CD4-positive, alpha-beta T cell treated with Interleukin-15 for 4 hours (primary cell): Measurements from ENCODE around the gene PTPRM.

Source experiments
- DNase-seq: peaks from one replicate; pipeline ENCODE4 v3.0.0-alpha.2; 2020; ENCODE audit warnings: low spot score

Gene PTPRM

DNA sequence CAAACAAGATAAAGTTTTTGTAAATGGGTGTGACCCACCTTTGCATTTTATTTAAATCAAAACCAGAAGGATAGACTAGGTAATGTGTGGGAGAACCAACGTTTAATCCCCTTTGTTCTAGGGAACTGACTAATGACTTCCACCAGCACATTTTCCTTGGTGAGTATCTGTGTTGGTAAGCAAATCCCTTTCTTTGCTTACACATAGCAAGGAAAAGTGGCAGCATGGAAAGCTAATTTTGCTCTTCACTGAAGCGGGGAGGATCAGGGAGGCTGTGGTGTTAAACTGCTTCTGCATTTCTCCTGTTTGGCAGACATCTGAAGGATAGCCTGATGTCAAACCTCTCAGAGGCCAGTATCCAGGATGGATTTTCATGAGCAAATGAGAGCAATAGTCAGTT is 331.1 kb downstream of the PTPRM start:
- no peak for DNase-seq

DNA sequence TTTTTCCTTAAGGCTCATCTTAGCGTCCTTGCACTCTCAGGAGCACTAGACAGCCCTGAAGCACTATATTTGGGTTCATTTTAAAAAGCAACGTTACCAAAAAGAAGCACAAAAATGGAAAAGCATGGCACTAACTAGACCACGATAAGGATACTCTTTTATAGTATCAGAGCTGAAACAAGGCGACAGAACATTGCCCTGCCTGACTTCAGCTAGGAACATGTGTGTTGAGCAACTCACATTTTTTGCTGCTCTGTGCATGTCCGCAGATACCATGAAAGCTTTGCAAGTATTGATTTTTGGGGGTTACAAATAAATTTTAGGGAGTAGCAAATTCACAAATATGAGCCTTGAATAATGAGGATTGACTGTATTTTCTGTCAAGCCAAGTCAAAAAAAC is 332.0 kb downstream of the PTPRM start:
- DNase-seq: no peak

DNA sequence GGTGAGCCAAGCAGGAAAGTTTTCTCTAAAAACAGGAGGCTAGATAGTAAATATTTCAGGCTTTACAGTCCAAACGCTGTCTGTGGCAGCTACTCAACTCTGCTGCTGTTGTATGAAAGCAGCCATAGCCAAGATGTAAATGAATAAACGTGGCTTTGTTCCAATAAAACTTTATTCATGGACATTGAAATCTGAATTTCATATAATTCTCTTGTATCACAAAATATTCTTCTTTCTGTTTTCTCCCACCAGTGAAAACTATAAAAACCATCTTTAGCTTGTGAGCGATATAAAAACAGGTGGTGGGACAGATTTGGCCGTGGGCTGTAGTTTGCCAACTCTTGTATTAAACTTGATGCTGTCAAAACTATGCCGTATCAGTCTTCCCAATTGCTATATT is 333.0 kb downstream of the PTPRM start:
- DNase-seq: no peak

GRCh38 chr18:7901657-7902056 is 334.5 kb downstream of the PTPRM start:
- no peak for DNase-seq

DNA sequence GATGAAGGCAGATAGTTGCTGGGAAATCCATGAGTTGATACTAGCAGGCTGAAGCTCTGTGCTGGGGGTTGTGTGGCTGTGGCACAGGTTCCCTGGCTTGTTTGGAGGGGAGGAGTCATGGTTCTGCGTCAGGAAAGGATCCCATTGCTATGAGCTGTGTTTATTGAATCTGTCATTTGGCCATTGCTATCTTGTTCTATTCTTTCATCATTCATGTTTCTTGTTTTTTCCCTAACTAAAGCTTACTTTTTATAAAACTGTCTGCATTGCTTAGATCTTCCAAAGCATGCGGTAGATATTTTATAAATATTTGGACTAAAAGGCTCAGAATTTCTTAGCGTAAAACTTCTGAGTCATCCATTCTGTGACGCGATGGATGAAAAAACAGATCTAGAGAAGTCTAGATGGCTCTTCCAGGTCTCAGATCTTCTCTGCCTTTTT is 335.3 kb downstream of the PTPRM start:
- DNase-seq: no peak

- DNase-seq: no peak
Measured at GRCh38 chr18:7904529-7904928, 337.4 kb downstream of the PTPRM start.

DNA sequence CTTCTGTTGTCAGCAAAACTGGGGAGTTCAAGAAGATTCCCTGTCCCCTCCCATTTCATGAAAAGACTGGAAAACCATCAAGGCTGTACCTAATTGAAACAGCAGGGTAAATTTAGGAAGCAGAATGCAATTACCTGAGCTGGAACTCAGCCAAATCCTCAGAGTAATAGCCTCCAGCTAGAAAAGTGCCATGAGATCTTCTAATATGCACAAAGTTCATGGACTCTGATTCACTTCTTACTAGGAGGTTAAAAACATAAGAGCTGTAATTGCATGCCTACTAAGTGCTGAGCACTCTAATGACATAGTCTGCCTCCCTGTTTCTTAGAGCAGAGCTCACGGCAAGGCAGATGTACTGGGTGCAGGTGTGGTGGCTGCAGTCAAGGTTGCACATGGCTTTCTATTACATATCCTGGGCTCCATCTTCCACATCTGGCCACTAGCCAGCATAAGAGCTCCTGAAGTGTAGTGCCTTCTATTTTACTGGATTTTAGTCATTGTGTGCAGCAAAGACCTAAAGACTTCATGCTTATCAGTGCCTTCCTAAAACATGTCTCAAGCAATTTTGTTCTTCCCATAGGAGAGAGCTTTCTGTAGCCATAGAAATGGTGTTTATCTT is 341.7 kb downstream of the PTPRM start:
- no peak for DNase-seq

GRCh38 chr18:7914834-7915670 is 347.9 kb downstream of the PTPRM start:
- no peak for DNase-seq

GRCh38 chr18:7918701-7919100 is 351.6 kb downstream of the PTPRM start:
- DNase-seq: no peak

GRCh38 chr18:7919565-7919964 is 352.4 kb downstream of the PTPRM start:
- DNase-seq: no peak

DNA sequence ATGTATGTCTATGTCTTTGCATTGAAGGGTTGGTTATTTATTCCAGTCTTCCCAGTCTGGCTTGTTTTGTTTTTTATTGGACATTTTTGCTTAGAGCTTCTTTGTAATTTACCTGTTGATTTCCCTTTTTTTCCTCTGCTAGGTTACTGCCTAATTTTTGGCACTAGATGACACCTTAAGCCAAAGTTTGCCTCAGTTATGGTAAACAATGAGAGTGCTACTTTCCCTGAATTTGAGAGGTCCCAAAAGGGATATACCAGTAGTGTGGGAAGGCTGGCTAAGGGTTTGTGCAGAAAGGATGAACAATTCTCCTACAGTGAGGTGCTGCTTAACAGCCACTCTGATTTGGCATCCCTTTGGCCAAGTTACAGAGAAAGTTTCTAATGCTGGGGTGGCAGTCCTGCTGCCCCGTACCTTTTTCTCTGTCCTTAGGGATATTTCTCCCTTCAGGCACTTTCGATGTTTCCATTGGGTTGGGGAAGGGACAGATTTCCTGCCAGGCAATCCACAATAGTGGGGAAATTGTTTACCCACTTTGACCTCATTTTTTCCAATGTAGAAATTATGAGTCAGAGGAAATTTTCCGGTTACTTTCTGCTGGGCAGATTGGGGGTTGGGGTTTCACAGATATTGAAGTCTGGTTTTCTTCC is 354.9 kb downstream of the PTPRM start:
- no peak for DNase-seq

GRCh38 chr18:7923105-7923504 is 356.0 kb downstream of the PTPRM start:
- no peak for DNase-seq

DNA sequence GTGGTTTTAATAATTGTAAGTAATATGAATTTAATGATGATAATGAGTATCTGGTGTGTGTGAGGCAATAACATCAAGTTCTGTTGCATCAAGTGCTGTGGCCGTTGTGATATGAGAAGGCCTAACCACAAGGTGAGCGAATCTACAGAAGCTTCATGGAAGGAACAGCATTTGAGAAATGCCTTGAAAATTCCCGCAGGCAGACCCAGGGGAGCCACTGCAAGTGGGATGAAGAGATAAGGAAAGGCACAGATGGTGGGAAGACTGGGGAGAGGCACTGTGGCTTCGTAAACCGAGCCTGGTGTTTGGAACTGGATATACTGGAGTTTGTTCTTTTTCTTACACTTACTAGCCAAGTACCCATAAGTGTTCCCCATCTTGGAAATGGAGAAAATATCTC is 357.5 kb downstream of the PTPRM start:
- DNase-seq: no peak

GRCh38 chr18:7926526-7926925 is 359.4 kb downstream of the PTPRM start:
- no peak for DNase-seq

DNA sequence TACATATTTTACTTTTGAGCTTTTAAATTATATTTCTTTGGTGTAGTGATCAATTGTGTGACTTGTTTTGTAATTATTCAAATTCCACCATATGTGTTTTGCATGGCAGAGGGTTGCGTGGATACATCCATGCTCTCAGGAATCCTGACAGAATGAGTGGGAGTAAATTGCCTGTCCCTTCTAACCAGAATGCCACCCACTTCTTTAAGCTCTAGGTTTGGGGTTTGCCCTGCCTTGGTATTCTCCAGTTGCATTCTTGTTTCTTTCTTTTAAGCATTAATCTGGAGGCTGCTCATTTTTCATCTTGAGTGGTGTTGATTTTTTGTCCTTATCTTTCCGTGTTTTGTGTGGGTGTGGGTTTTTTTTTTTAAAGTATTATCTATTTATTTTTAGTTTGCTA is 360.0 kb downstream of the PTPRM start:
- no peak for DNase-seq

DNA sequence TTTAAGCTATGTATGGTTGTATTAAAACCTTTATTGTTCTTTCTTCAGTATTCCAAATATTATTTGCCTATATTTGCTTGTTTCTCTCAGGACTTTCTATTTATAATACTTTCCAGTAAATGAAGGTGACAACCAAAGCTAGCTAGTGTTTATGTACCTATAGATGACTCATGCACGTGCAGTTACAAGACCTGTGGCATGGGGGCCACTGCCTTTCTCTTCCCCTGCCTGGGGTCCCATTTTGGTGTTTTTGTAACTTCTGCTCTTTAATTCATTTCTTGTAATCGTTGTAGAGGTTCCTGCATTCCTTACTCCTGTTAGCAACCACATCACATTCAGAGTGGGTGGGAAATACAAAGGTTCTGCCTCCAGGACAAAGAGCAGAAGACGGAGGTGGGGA is 364.6 kb downstream of the PTPRM start:
- no peak for DNase-seq

- no peak for DNase-seq
Measured at GRCh38 chr18:7937268-7937667, 370.2 kb downstream of the PTPRM start.

DNA sequence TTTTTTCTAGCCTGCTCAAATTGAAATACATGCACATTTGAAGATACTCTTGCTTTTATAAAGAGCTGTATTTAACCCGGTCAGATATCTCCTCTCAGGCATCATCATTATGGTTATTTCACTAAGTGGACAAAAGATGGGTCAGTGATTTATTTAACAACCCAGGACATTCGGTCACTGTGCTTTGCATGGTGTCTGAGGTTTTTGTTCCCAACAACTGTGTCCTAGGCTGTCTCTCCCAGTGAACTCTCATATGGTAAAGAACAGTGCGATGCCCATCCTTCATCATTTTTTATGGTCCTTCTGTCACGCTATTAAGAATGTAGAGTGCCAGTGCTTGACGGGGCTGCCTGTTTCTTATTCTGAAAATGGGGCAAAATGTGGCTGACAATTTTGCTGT is 372.4 kb downstream of the PTPRM start:
- DNase-seq: no peak

DNA sequence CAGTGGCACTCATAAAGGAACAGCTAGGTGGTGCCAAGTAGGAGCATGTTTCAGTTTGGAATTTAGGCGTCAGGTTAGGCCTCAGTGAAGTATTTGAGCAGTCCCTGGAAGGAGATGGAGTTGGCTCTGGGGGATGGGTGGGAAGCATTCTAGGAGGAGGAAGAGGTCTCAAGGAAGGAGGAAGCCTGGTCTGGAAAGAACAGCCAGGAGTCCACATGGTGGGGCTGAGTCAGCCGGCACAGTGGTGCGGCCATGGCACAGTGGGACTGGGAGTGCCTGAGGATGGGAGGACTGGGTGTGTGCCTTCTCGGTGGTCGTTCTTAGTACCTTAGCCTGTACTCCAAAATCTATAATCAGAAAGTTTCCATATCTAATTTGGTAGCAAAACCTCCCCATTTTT is 373.3 kb downstream of the PTPRM start:
- DNase-seq: no peak

- no peak for DNase-seq
Measured at GRCh38 chr18:7940971-7941370, 373.9 kb downstream of the PTPRM start.

- no peak for DNase-seq
Measured at GRCh38 chr18:7941533-7941932, 374.4 kb downstream of the PTPRM start.

DNA sequence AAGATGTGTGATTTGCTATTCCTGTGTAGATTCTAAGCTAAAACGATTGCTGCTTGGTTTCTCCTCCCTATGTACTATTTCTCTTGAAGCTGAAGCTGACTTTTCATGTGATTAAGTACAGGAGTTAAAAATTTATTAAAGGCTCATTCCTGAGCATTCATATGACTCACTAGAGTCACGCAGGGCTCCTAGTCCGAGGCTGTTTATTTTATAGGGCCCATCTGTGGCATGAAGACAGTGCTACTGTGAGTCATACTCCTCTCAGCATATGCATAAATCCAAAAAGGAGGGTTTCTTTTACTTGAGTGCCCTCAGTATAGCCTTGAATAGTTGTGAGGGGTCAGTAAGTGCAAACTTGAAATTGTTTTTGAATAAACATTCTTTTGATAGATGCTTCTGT is 378.8 kb downstream of the PTPRM start:
- no peak for DNase-seq

DNA sequence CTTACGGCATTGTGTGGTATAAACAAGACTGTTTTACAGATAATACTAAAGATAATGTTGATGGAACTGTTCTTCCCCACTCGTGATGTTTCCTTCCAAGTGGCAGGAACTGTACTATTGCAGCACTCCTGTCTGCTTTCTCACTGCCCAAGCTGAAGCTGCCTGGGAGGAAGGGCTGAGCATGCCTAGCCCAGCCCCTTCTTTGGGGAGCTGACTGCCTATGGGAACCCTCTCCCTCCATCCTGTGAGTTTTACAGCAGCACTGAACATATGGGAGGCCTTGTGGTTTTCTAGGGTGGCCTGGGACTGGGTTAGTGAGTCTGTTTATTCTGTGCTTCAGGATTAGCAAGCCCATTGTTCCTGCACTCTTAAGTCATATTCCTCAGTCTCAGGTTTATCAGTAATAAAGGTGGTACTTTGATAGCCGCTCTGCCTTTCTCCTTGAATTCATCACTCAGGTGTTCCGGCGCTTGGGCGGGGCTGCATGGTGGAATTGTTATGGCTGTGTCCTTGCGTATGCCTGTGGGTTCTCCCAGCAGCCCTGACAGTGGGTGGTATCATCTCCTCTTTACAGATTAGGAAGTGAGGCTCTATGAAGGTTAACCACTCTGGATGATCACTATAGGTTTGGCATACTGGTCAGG is 379.7 kb downstream of the PTPRM start:
- DNase-seq: peak; percentile 25
